Endothelial cell of umbilical vein (primary cell): ENCODE measurements around the gene EMX1.

ENCODE experiments used
- EZH2 ChIP-seq: IDR thresholded peaks from 2 replicates; pipeline ENCODE4 v1.6.1; 2012; ENCODE audit warnings: borderline replicate concordance, low read depth, mild to moderate bottlenecking, moderate library complexity, low read length, inconsistent platforms; ENCODE audit not compliant: severe bottlenecking
- GATA2 ChIP-seq: IDR thresholded peaks from 2 replicates; pipeline ENCODE4 v1.7.0; 2011; ENCODE audit warnings: low read depth, mild to moderate bottlenecking, moderate library complexity, mixed read lengths, low read length; ENCODE audit not compliant: insufficient read length, insufficient read depth
- JUN ChIP-seq: IDR thresholded peaks from 2 replicates; pipeline ENCODE4 v1.6.1; 2011; ENCODE audit warnings: borderline replicate concordance, low read depth; ENCODE audit not compliant: insufficient read length, insufficient read depth
- MAX ChIP-seq: IDR thresholded peaks from 2 replicates; pipeline ENCODE4 v1.6.1; 2011; ENCODE audit not compliant: insufficient read depth, insufficient read length
- MYC ChIP-seq: IDR thresholded peaks from one replicate; pipeline ENCODE4 v1.6.1; 2011; ENCODE audit warnings: mild to moderate bottlenecking, low read depth, low read length
- POLR2A ChIP-seq: IDR thresholded peaks from 2 replicates; pipeline ENCODE4 v1.6.1; 2012; ENCODE audit warnings: low read depth, mild to moderate bottlenecking, control low read depth, low read length
- POLR2AphosphoS5 ChIP-seq: IDR thresholded peaks from 2 replicates; pipeline ENCODE4 v1.6.1; 2012; ENCODE audit warnings: low read depth, mild to moderate bottlenecking, control low read depth, low read length, moderate library complexity; ENCODE audit not compliant: insufficient read depth
- TF ChIP-seq, protein P1 (sequence below), 2 donors: IDR thresholded peaks; 1 replicate in 1 of 2; 2 replicates in 1 of 2; pipeline ENCODE4 v1.5.1; 2011; ENCODE audit warnings: low read length in 2 of 2, mild to moderate bottlenecking in 2 of 2, moderate library complexity in 2 of 2, control low read depth in 1 of 2, inconsistent platforms in 1 of 2, low read depth in 1 of 2; ENCODE audit not compliant: insufficient read depth in 1 of 2; ENCODE audit errors: extremely low read depth in 1 of 2

GRCh38 chr2:72911256-72911655 is 6.1 kb upstream of the EMX1 start:
- TF ChIP-seq, protein P1, sequence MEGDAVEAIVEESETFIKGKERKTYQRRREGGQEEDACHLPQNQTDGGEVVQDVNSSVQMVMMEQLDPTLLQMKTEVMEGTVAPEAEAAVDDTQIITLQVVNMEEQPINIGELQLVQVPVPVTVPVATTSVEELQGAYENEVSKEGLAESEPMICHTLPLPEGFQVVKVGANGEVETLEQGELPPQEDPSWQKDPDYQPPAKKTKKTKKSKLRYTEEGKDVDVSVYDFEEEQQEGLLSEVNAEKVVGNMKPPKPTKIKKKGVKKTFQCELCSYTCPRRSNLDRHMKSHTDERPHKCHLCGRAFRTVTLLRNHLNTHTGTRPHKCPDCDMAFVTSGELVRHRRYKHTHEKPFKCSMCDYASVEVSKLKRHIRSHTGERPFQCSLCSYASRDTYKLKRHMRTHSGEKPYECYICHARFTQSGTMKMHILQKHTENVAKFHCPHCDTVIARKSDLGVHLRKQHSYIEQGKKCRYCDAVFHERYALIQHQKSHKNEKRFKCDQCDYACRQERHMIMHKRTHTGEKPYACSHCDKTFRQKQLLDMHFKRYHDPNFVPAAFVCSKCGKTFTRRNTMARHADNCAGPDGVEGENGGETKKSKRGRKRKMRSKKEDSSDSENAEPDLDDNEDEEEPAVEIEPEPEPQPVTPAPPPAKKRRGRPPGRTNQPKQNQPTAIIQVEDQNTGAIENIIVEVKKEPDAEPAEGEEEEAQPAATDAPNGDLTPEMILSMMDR (IDR thresholded peaks at IDR 0.05; ENCODE audit: extremely low read depth in 1 of 2, insufficient read depth in 1 of 2, low read depth in 1 of 2, low read length in 2 of 2), result no peak
- no peak for TF ChIP-seq POLR2A
- TF ChIP-seq EZH2, result no peak
- no peak for TF ChIP-seq POLR2AphosphoS5
- TF ChIP-seq MYC, result no peak
- TF ChIP-seq GATA2, result no peak
- TF ChIP-seq MAX, result no peak
- no peak for TF ChIP-seq JUN
